NCI-H128 (cell line): ENCODE data around the gene CYP27B1.

Experiments used
- DNase-seq: peaks from one replicate; lab custom pipeline; 2025; ENCODE audit not compliant: unreplicated experiment; lab: John Stamatoyannopoulos, UW

Gene CYP27B1, protein sequence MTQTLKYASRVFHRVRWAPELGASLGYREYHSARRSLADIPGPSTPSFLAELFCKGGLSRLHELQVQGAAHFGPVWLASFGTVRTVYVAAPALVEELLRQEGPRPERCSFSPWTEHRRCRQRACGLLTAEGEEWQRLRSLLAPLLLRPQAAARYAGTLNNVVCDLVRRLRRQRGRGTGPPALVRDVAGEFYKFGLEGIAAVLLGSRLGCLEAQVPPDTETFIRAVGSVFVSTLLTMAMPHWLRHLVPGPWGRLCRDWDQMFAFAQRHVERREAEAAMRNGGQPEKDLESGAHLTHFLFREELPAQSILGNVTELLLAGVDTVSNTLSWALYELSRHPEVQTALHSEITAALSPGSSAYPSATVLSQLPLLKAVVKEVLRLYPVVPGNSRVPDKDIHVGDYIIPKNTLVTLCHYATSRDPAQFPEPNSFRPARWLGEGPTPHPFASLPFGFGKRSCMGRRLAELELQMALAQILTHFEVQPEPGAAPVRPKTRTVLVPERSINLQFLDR

DNA sequence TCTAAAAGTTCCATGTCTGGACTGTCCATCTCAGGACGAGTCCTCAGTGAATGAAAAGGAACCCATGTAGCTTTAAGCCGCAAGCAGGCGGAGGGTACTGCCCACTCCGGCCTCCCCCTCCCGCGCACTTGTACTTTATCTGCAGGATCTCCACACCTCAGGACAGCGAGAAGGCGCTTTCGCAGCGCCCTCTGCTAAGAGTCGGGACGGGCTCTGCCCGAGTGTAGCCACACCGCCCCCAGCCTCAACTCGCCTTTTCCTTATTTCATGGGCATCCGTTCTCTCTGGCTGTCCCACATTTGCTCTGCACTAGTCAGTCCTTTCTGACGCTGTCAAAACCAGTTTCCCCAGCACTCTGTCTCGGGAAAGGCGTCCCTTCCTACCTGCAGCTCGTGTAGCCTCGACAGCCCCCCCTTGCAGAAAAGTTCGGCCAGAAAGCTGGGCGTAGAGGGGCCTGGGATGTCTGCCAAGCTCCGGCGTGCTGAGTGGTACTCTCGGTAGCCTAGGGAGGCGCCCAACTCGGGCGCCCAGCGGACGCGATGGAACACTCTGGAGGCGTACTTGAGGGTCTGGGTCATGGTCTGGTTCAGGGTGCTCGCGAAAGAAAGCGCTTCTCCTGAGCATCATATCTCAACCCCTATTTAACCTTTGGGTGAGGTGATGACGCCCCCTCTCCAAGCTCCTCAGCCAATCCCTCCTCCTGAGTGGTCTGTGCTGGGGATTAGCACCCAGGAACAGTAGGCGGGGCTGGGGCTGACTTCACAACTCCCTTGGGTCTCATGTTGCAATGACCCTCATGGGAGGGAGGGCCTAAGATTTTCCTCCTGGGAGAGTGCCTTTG lies at the start of gene CYP27B1:
Gene CYP27B1 (minus strand): TSS at position 615 of the 841 bp plus-strand sequence. CDS start 37 bp downstream, at position 578.
- DNase-seq: no peak

DNA sequence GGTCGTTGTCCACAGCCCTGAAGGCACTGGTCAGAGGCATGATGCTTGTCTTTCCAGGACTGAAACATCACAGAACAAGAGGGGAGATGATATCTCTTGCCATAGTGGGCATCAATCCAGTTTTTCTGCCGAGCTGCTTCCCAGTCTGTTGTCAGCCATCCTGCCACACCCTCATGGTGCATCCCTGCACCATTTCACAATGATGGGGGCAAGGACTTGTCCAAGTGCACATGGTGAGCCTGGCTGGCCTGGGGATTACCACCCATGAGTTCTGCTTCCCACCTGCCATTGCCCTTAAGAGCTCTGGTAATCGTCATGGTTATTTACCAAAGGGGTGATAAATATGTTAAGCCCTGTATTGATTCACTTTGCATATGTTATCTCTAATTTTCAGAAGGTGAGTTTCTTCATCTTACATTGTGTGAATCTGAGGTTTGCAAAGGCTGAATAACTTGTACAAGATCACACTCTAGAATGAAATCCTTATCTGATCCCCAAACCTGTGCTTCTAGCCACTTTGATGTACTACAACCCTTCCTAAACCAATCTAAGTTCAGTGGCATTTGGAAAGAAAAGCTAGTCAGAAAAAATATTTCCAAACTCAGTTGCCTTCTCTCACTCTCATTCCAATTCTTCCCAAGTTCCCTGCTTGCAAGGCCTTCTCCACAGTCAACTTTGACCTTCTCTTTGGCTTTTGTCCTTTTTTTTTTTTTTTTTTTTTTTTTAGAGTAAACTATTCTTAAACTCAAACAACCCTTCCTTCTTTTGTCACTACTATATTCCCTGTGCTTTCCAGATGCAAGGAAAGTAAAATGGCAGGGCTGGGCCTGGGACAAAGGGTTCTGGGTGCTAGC lies 49.4 kb upstream of the CYP27B1 start:
- DNase-seq: no peak

DNA sequence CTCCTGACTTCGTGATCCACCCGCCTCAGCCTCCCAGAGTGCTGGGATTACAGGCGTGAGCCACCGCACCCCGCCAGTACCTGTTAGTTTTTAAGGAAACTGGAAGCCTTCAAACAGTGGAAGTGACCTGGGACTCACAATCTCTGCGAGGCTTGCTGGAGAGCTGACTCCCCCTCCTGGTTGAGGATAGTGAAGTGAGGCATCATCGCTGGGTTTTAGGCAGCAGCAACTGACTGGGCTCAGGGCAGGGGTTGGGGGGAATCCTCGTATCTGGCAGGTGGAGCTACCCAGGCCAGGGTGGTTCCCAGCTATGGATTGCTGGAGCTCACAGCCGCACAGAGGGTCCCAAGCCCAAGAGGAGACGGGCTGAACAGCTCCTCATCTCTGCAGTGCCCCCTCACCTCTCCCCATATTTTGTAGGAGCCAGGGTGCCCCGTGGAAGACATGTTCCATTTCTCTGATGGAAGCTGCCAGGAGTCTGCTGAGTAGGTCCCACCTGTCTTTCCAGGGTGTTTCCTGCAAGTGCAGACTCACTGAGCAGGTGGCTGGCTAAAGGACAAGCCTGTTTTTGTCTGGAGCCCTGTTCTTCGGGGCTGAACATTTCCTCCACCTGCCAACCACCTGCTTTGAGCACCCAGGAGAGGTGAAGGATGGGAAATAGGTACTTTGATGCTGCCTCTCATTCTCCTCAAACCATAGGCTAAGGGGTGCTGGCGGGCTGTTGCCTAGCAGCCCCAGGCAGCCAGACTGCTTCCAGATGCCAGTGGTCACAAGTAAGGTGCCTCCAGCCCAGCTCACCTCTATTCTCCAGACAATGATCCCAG lies 48.5 kb upstream of the CYP27B1 start:
- DNase-seq: no peak

DNA sequence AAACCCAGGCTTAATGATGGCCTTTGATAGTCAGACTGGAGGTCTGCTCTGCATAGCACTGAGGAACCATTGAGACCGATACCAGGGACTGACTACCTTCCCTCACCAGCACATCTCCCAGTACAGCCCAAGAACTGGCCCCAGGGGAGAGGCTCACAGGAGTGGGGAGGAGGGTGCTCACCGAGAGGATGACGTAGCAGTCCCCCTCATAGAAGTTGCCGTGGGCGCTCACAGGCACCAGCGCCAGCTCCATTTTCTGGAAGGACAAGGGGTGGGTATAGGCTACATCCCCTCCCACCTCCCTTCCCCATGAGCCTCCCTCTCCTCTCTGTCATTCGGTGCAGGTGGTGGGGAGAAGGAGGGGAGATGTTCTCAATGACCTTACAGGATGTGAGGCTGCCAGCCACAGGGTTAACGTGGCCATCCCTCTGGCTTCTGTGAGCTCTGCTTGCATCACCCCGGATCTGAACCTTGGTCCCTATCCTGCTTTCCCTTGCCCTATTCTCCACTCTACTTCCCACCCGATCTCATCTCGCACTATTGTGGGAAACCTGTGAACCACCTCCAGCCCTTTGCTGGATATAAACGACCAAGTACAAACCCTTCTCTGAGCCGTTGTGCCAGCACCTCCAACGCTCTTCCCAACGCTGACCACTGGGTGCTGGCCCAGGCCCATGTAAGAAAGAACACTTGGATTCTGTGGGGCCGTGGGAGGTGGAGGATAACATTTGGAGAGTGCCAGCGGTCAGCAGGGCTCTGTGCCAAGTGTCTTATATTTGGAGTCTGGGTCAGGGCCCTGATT lies 47.3 kb upstream of the CYP27B1 start:
- no peak for DNase-seq

DNA sequence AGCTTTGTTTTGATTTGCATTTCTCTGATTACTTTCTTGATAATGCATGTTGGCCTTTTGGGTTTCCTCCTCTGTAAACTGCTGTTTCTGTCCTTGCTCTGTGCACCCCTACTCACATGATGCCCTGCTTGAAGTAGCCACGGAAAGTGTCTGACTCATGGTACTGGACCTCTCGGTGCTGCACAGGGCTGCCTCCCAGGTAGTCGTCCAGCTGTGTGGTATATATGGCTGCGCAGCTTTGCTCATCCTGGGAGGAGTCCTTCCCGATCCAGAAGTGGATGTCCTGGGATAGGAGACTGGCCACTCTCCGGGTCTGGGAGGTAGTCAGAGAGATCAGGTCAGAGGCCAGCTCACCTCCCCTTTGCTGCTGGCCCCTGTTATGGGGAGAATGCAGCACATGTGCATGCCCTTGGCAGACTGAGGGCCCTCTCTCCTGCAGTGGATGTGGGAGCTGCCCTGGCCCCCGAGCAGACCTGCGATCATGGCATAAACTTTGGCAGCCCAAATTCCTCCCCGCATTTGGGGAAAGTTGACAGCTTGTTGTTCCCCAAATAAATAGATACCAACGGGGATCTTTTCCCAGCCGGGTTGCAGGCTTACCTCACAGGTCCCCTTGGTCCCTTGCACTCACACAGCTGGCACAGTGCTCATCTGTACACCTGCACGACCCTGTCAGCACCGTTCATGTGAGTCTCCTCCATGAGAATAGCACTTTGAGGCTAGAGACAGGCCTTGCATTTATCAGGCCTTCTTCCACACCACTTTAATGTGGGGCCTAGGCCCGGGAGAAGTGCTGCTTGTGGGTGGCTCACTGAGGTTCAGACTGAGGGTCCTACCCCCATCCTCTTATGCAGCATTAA lies 46.5 kb upstream of the CYP27B1 start:
- DNase-seq: no peak

DNA sequence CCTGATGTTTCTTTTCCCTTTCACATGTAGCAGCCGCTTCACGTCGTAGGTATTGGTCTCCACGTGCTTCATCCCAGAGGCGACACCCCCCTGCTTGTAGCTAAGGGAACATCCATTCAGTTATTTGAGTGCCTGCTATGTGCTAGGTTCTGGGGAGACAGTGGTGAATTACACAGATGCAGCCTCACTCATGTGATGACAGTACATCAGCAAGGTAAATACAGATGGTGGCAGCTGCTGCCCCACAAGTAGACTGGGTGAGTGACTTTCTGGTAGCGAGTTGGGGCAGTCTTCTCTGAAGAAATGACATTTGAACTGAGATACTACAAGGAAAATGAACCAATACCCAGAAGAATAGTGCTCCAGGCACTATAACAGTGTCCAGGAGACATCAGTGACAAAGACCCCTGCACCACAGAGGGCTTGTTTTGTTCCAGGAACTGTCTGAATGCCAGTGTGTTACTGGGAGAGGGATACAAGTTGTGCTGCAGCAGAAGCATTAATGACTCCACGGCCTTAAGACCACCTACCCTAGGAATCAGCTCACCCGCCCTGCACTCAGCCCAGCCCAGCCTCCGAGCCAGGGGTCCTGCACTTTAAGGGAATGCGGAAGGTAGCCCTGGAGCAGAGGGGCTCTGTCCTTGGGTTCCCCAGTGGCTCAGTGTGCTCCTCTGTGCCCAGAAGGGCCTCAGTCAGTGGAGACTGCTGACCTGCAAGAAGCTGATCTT lies 44.3 kb upstream of the CYP27B1 start:
- DNase-seq: no peak

DNA sequence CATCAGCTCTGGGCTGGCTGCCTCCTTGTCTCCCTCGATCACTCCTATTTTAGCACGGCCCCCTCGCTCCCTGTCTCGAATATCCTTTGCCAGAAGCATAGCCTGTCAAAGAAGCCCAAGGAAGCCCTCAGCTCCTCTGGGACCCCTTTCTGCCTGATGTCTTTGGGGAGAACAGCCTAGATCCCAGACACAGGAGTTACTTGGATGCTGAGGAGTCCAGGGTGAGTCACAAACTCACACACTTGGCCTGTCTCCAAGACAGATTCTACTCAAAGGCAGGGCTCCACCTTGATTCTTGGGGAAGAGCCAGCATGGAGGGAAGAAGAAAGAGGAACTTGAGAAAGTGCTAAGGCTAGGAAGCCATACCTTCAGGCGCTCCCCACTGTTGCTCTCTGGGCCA lies 43.6 kb upstream of the CYP27B1 start:
- DNase-seq: no peak

DNA sequence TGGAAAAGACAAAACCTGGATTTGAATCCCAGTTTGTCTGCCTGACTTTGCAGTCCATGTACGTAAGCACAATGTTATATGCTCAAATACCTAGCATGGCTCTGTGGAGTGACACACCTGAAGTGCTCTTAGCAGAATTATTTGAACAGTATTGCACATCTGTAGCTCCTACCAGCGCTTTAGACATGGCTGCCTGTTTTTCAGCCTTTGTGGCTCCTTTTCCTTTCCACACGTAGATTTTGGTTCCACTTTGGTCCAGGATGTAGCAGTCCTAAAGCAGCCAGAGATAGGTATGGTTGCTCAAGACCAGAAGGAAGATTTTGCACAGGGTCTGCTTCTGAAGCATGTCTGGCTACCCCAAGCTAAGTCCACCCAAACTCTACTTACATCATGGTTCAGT lies 42.5 kb upstream of the CYP27B1 start:
- no peak for DNase-seq

DNA sequence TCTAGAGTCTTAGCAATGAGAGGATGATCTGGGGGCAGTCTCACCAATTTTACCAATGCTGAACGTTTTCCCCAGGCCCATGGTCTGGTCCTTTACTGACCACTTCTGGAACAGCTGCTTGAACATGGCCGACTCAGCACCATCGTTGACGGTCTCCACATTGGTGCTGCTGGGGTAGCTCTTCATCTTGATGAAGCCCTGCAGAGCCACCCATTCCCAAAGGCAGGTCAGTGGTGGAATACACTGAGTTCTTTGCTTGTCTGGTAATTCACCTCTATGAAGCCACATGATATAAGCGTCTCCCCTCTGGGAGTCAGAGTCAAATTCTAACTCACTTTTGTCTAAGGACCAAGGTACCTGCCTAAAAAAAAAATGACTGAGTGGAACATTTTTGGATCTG lies 41.5 kb upstream of the CYP27B1 start:
- no peak for DNase-seq

DNA sequence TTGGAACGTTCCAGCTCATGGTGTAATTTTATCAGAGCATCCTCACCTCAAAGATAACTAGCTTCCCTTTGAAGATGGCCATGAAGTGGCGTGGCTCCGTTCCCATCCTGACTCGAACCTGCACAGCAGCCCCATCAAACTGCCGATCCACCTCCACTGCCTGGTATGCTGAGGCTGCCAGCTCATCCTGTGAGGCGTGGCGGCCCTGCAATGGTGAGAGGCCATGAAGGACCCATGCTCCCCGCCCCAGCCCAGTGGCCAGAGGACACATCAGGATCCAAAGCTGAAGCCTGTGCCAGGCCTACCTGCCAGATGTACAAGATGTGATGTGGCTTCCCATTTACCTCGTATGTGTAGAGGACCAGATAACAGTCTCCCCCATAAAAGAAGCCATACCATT lies 40.4 kb upstream of the CYP27B1 start:
- no peak for DNase-seq

DNA sequence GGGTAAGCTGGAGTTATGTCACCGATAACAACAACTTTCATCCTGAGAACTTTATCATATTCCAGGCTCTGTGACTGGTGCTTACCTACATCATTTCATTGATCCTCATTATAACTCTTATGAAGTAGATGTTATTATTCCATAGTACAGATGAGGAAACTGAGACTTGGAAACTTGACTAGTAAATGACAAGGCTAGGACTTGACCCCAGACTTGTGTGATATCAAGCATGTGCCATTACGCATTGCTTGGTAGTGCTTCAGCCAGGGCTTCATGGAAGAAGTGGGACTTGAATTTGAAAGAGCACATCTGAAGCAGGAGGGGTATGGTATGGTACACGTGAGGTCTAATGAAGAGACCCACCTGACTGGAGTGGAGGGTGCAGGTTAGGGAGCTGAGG lies 39.8 kb upstream of the CYP27B1 start:
- DNase-seq: no peak

DNA sequence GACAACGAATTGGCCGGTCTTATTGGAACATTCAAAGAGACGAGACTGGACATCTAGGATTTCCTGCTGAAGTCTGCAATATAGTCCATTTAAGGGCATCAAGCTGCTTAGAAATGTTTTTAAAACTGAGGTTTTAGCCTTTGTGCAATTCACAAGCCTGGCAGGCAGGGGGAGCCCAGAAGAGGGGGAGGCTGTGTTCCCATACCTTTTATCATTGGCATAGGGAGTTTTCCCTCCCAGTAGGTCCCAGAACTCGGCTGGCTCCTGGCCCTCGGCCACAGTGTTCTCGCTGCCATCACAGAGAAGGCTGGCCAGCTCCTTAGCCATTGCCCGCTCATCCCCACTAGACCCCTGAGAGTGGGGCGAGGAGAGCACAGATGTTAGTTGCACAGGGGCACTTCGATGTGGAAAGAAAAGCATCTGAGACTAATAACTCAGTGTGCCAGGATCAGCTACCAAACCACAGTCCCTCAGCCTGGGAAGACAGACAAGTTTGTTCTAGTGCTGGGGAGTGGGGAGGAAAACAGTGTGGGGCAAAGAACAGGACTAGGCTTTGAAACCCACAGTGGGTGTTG lies 36.5 kb upstream of the CYP27B1 start:
- DNase-seq: no peak

DNA sequence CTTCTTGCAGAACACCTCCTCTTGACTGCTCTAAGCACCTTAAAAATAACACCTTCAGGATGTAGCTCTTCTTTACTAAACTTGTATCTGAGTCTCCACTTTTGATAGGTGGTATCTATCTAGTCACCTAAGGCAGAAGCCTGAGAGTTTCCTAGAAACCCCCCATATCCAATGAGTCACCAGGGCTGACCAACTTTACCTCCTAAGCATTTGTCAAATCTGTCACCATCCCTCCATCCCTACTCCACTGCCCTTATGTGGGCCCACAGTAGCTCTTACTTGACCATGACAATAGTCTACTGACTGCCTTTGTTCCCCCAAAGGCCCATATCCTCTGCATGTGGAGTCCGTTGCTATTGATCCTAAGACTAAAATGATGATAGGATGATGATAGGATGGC lies 35.7 kb upstream of the CYP27B1 start:
- DNase-seq: no peak

DNA sequence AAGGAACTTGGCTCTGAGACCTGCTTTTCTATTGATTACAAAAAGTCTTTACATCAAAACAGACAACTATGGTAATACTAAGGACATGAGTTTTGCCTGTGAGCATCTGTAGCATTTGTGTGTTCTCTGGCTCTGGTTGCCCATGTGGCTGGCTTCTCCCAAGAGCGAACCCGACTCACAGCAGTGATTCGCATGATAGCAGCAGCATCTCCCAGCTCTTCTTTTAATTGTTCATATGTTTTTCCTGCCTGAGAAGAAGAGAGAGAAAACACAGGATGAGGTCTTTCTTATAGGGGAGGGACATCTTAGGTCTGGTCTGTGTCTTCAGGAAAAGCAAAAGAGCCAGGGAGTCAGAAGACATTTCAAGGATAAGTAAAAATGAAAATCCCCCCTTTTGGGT lies 34.1 kb upstream of the CYP27B1 start:
- no peak for DNase-seq

DNA sequence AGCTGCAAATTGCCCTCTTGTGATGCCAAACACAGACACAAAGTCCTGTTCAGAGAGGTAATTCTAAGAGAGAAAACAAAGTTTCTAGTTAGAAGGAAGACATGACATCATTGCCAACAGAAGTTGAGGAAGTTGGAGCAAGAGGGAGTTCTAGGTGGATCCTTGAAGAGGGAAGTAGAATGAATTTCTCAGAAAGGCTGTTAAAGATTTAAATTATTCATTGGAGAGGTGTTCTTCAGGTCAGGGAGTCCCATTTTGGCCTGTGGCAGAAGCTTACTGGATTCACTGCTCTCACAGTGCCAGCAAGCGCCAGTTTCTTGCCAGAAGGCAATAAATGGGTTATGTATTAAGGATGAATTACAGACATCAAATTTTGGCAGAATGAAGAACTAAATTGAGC lies 31.1 kb upstream of the CYP27B1 start:
- DNase-seq: no peak

DNA sequence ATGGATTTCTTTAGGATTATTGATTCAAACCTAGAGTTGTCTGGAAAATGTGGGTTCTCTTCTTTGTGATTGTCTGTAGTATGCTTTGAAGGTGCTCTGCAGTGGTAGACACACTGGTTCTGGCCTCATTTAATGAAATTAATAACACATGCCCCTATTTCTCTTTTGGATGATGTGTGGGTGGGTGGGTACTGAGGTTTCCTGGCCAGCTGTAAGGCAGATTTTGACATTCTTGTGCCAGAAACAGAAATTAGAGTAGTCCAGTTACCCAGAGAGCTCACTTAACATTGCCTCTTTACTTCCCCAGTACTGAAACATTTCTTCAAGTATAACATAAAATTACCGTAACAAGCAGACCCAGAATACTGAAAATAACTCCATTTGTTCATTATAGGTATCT lies 30.1 kb upstream of the CYP27B1 start:
- no peak for DNase-seq

DNA sequence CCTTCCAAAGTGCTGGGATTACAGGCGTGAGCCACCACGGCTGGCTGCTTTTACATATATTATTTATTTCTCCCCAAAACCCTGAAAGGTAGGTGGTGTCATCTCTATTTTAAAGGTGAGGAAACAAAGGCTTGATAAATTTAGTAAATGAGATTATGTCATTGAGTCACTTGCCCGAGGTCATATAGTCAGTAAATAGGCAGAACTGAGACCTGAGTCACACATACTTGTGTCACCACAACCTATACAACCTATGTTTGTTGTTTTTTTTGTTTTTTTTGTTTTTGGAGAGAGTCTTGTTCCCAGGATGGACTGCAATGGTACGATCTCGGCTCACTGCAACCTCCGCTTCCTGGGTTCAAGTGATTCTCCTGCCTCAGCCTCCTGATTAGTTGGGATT lies 28.5 kb upstream of the CYP27B1 start:
- no peak for DNase-seq

DNA sequence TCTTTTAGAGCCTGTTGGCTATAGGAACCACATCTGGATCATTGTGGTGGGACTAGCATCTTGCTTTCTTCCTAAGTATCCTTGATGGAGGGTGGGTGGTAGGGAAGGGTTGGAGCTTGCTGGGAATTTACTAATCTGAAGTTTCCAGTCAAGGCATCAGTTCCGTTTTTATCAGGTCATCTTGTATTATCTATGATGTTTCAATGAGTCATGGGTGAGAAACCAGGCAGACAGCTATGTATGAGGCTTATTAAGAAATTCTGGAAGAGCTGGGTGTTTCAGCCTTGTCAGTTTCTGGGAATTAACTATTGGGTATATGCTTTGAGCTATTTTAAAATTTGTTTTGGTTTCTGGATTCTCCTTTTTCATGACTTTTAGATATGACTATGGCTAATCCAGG lies 27.0 kb upstream of the CYP27B1 start:
- no peak for DNase-seq
